Mucosa of descending colon (tissue), 3 donors: ENCODE measurements around the gene ENHO. TPM values are rescaled to one million over a fixed set of nuclear protein-coding genes. Genes with fewer than 3 reads are reported as not detected.
"Not testable (repeated sequence)": the region's sequence is repeated elsewhere in the genome, so short reads cannot be mapped to it uniquely, and the experiment has no call there.

ENCODE experiments used
- ATAC-seq: fragments of 200-7000 bp; cut with Tn5 transposase; one replicate; pipeline ENCODE4 v1.9.1; 2020; ENCODE audit warnings: mild to moderate bottlenecking, moderate library complexity
- DNase-seq, 3 donors: peaks; one replicate each; pipeline ENCODE4 v3.0.0-alpha.2; 2020
- H3K36me3 ChIP-seq: fragments of 200-600 bp; one replicate; pipeline ENCODE4 v1.8.0; 2021; ENCODE audit warnings: low read depth, mild to moderate bottlenecking
- H3K4me1 ChIP-seq: fragments of 200-600 bp; one replicate; pipeline ENCODE4 v1.8.0; 2021; ENCODE audit warnings: low read depth, mild to moderate bottlenecking
- H3K4me3 ChIP-seq: fragments of 200-600 bp; one replicate; pipeline ENCODE4 v1.8.0; 2021; ENCODE audit warnings: mild to moderate bottlenecking
- H3K9me3 ChIP-seq: fragments of 200-600 bp; one replicate; pipeline ENCODE4 v1.8.0; 2021; ENCODE audit warnings: mild to moderate bottlenecking
- intact Hi-C, 2 donors: fragments of 100-400 bp; cut with DNase I in 1 of 2; cut with micrococcal nuclease in 1 of 2; formaldehyde crosslinking; loops; one replicate each; pipeline versions ENCODE4 v1.11.0 to v1.11.1; 2022; cut with DNase I, micrococcal nuclease
- total RNA-seq, 3 donors: library from RNA; stranded (reverse); fragmentation: NEBNext Ultra II Directional in 2 of 3; extraction: Animal tissue kit (Norgen Biotek cat#: 25700) in 2 of 3; gene quantifications; one replicate each; pipeline versions ENCODE4 v1.2.1 to v1.2.4, GENCODE V29; 2021 to 2023
- TF ChIP-seq, protein P1 (sequence below): fragments of 200-600 bp; IDR thresholded peaks from one replicate; pipeline ENCODE4 v1.8.0; 2022; ENCODE audit warnings: antibody characterized with exemption, mild to moderate bottlenecking
- donor health status: DM: no; HTN: no; CAD: no; lungs with moderate emphysema.
- donor health status: DM: no; HTN: no; CAD: no.
- donor health status: DM: no; HTN: yes; CAD: no.

ENHO gene
- total RNA-seq, 3 donors from 2014 or later: 1.4 to 2.0 (median 1.5) TPM

- intact Hi-C loops: no loop called here
- H3K4me1 ChIP-seq: no peaks in the 10 kb centered on the region
- ATAC-seq (no peak), DNase-seq (no peak)
- no peaks in the 10 kb centered on the region for H3K9me3 ChIP-seq
- TF ChIP-seq, protein P1, sequence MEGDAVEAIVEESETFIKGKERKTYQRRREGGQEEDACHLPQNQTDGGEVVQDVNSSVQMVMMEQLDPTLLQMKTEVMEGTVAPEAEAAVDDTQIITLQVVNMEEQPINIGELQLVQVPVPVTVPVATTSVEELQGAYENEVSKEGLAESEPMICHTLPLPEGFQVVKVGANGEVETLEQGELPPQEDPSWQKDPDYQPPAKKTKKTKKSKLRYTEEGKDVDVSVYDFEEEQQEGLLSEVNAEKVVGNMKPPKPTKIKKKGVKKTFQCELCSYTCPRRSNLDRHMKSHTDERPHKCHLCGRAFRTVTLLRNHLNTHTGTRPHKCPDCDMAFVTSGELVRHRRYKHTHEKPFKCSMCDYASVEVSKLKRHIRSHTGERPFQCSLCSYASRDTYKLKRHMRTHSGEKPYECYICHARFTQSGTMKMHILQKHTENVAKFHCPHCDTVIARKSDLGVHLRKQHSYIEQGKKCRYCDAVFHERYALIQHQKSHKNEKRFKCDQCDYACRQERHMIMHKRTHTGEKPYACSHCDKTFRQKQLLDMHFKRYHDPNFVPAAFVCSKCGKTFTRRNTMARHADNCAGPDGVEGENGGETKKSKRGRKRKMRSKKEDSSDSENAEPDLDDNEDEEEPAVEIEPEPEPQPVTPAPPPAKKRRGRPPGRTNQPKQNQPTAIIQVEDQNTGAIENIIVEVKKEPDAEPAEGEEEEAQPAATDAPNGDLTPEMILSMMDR: no peak
- H3K36me3 ChIP-seq: no peaks in the 10 kb centered on the region
- no peak overlapping the region for H3K4me3 ChIP-seq
Observed at GRCh38 chr9:34491596-34491995, 31.2 kb downstream of the ENHO start.

- no peaks in the 10 kb centered on the region for H3K36me3 ChIP-seq
- H3K9me3 ChIP-seq: no peaks in the 10 kb centered on the region
- DNase-seq (no peak), ATAC-seq (no peak)
- intact Hi-C loops: no loop called here
- H3K4me3 ChIP-seq: no peak overlapping the region
- no peaks in the 10 kb centered on the region for H3K4me1 ChIP-seq
- TF ChIP-seq, protein P1: no peak
Observed at GRCh38 chr9:34490760-34491159, 32.0 kb downstream of the ENHO start.

DNA sequence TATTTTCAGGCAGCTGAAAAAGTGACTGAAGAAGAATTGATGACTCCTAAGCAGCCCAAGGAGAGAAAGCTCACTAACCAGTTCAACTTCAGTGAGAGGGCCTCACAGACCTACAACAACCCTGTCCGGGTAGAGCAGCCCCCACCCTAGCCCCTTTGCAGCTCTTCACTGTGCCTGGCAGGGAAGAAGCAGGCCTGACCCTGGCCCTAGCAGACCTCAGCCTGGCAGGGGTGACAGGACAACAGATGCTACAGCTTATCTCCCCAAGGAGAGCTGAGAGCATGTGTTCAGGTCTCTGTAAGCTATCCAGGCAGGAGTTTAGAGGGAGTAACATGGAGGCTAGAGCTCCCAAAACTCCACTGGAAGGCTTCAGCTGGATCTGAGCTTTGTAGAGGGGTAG is 32.4 kb downstream of the ENHO start:
- intact Hi-C loops: no loop called here
- Histone ChIP-seq H3K9me3 (no peaks in the 10 kb centered on the region), H3K4me3 (no peak overlapping the region), H3K4me1 (no peaks in the 10 kb centered on the region), H3K36me3 (no peaks in the 10 kb centered on the region)
- ATAC-seq (no peak), DNase-seq (no peak)
- TF ChIP-seq, protein P1: no peak

- intact Hi-C loops: no loop called here
- H3K9me3 ChIP-seq: no peaks in the 10 kb centered on the region
- no peak for ATAC-seq
- no peaks in the 10 kb centered on the region for H3K36me3 ChIP-seq
- DNase-seq: no peak
- no peaks in the 10 kb centered on the region for H3K4me1 ChIP-seq
- H3K4me3 ChIP-seq: no peak overlapping the region
- TF ChIP-seq, protein P1: no peak
Observed at GRCh38 chr9:34486572-34486971, 36.2 kb downstream of the ENHO start.

GRCh38 chr9:34485822-34486221 is 37.0 kb downstream of the ENHO start:
- intact Hi-C loops: no loop called here
- H3K4me3 ChIP-seq: no peak overlapping the region
- no peak for DNase-seq
- no peaks in the 10 kb centered on the region for H3K9me3 ChIP-seq
- TF ChIP-seq, protein P1: no peak
- H3K4me1 ChIP-seq: peaks cover 2% of the 10 kb centered on the region
- ATAC-seq: no peak
- no peaks in the 10 kb centered on the region for H3K36me3 ChIP-seq

DNA sequence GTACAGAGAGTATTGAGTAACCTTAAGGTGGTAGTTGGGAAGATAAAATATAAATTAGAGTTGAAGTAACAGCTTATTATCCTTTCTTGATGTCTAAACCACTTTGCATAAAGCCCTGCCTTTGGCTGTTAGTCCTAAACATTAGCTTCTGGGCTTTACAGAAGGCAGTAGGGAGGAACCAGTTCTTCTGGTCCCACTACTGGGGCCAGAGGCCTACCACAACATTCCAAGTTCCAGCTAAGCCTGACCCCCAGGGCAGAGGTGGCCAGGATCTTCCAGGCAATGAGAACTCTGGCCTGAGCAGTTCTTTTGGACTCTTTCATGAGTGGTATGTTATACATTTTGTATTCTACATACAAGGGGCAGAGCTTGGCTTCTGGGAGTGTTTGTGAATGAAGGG is 38.1 kb downstream of the ENHO start:
- no peak for ATAC-seq
- intact Hi-C loops: no loop called here
- TF ChIP-seq, protein P1: no peak

DNA sequence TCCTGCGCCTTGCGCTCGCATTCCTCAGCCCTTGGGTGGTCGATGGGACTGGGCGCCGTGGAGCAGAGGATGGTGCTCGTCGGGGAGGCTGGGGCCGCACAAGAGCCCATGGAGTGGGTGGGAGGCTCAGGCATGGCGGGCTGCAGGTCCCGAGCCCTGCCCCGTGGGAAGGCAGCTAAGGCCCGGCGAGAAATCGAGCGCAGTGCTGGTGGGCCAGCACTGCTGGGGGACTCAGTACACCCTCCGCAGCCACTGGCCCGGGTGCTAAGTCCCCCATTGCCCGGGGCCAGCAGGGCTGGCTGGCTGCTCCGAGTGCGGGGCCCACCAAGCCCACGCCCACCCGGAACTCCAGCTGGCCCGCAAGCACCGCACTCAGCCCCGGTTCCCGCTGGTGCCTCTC is 40.0 kb downstream of the ENHO start:
- ATAC-seq: not testable (repeated sequence)

More for the DNA sequence above, 38.1 kb downstream of the ENHO start:
- peaks cover 8% of the 10 kb centered on the region for H3K4me1 ChIP-seq
- no peak for DNase-seq
- no peaks in the 10 kb centered on the region for H3K9me3 ChIP-seq
- H3K4me3 ChIP-seq: no peak overlapping the region
- no peaks in the 10 kb centered on the region for H3K36me3 ChIP-seq

GRCh38 chr9:34481620-34482019 is 41.2 kb downstream of the ENHO start:
- intact Hi-C loops, DNase-seq, H3K36me3 ChIP-seq: not testable (repeated sequence)

More for the DNA sequence above, 40.0 kb downstream of the ENHO start:
- intact Hi-C loops, H3K9me3 ChIP-seq, H3K36me3 ChIP-seq, DNase-seq, H3K4me3 ChIP-seq: not testable (repeated sequence)
- peaks cover 14% of the 10 kb centered on the region for H3K4me1 ChIP-seq

More at GRCh38 chr9:34481620-34482019, 41.2 kb downstream of the ENHO start:
- H3K9me3 ChIP-seq, H3K4me3 ChIP-seq, ATAC-seq: not testable (repeated sequence)
- peaks cover 14% of the 10 kb centered on the region for H3K4me1 ChIP-seq
